Liver (tissue), 9 donors: ENCODE measurements around the gene ACD. TPM values are rescaled to one million over a fixed set of nuclear protein-coding genes. Genes with fewer than 3 reads are reported as not detected.

Experiments used
- DNase-seq: peaks from one replicate; pipeline ENCODE4 v3.0.0-alpha.2; 2017; ENCODE audit warnings: low spot score
- H3K27ac ChIP-seq, 2 donors: one replicate each; pipeline ENCODE4 v1.7.0; 2013; ENCODE audit warnings: inconsistent platforms in 2 of 2, low read length in 2 of 2, control low read depth in 1 of 2, low read depth in 1 of 2, mild to moderate bottlenecking in 1 of 2
- H3K27me3 ChIP-seq, 4 donors: one replicate each; pipeline versions ENCODE4 v1.6.1 to v1.7.0; 2013; ENCODE audit warnings: low read length in 3 of 4, inconsistent platforms in 1 of 4, mild to moderate bottlenecking in 1 of 4, moderate library complexity in 1 of 4; ENCODE audit not compliant: control insufficient read depth in 4 of 4, insufficient read depth in 4 of 4
- H3K36me3 ChIP-seq, 4 donors: one replicate each; pipeline versions ENCODE4 v1.6.1 to v1.7.0; 2013; ENCODE audit warnings: low read length in 3 of 4, mild to moderate bottlenecking in 3 of 4, low read depth in 1 of 4, moderate library complexity in 1 of 4; ENCODE audit not compliant: control insufficient read depth in 4 of 4, insufficient read depth in 3 of 4
- H3K4me1 ChIP-seq, 4 donors: one replicate each; pipeline versions ENCODE4 v1.6.1 to v1.7.0; 2013; ENCODE audit warnings: low read length in 3 of 4, mild to moderate bottlenecking in 3 of 4, moderate library complexity in 1 of 4; ENCODE audit not compliant: control insufficient read depth in 4 of 4, insufficient read depth in 4 of 4
- H3K4me3 ChIP-seq, 3 donors: one replicate each; pipeline versions ENCODE4 v1.6.1 to v1.7.0; 2013; ENCODE audit warnings: low read length in 3 of 3, control low read depth in 1 of 3, low read depth in 1 of 3, mild to moderate bottlenecking in 1 of 3
- H3K9ac ChIP-seq, 2 donors: one replicate each; pipeline ENCODE4 v1.7.0; 2013; ENCODE audit warnings: low read length in 2 of 2, mild to moderate bottlenecking in 2 of 2, moderate library complexity in 2 of 2, control low read depth in 1 of 2, low read depth in 1 of 2
- H3K9me3 ChIP-seq, 4 donors: one replicate each; pipeline versions ENCODE4 v1.6.1 to v1.7.0; 2013; ENCODE audit warnings: low read length in 3 of 4; ENCODE audit not compliant: control insufficient read depth in 4 of 4
- EGR1 ChIP-seq, 2 donors: IDR thresholded peaks; 2 replicates each; pipeline ENCODE4 v1.6.1; 2016 to 2018; ENCODE audit warnings: antibody characterized with exemption in 2 of 2, low read depth in 2 of 2
- FOXA1 ChIP-seq: IDR thresholded peaks from 2 replicates; pipeline ENCODE4 v1.6.1; 2016; ENCODE audit warnings: antibody characterized with exemption
- FOXA2 ChIP-seq: IDR thresholded peaks from 2 replicates; pipeline ENCODE4 v1.6.1; 2016; ENCODE audit warnings: antibody characterized with exemption
- GABPA ChIP-seq, 2 donors: IDR thresholded peaks in 1 of 2; conservative IDR thresholded peaks in 1 of 2; 2 replicates each; pipeline ENCODE4 v1.6.1; 2016; ENCODE audit warnings: antibody characterized with exemption in 2 of 2, mild to moderate bottlenecking in 1 of 2, moderate library complexity in 1 of 2
- HNF4A ChIP-seq, 2 donors: conservative IDR thresholded peaks; 2 replicates each; pipeline ENCODE4 v1.6.1; 2016; ENCODE audit warnings: antibody characterized with exemption in 2 of 2, mild to moderate bottlenecking in 2 of 2
- HNF4G ChIP-seq: IDR thresholded peaks from 2 replicates; pipeline ENCODE4 v1.6.1; 2016; ENCODE audit warnings: antibody characterized with exemption
- JUND ChIP-seq, 2 donors: IDR thresholded peaks; 2 replicates each; pipeline ENCODE4 v1.6.1; 2016; ENCODE audit warnings: antibody characterized with exemption in 2 of 2
- NR2F2 ChIP-seq: IDR thresholded peaks from 2 replicates; pipeline ENCODE4 v1.6.1; 2016; ENCODE audit warnings: antibody characterized with exemption
- RAD21 ChIP-seq, 2 donors: IDR thresholded peaks; 2 replicates each; pipeline ENCODE4 v1.6.1; 2016; ENCODE audit warnings: antibody characterized with exemption in 2 of 2, mild to moderate bottlenecking in 2 of 2
- RXRA ChIP-seq, 2 donors: IDR thresholded peaks; 2 replicates each; pipeline ENCODE4 v1.6.1; 2017 to 2018; ENCODE audit warnings: antibody characterized with exemption in 2 of 2, mild to moderate bottlenecking in 1 of 2
- SP1 ChIP-seq: IDR thresholded peaks from 2 replicates; pipeline ENCODE4 v1.6.1; 2018; ENCODE audit warnings: antibody characterized with exemption, mild to moderate bottlenecking
- TAF1 ChIP-seq: conservative IDR thresholded peaks from 2 replicates; pipeline ENCODE4 v1.6.1; 2016; ENCODE audit warnings: antibody characterized with exemption, mild to moderate bottlenecking
- YY1 ChIP-seq: IDR thresholded peaks from 2 replicates; pipeline ENCODE4 v1.6.1; 2016; ENCODE audit warnings: antibody characterized with exemption, mild to moderate bottlenecking
- WGBS: extraction: QIAGEN DNeasy Blood & Tissue Kit; methylation state at CpG from one replicate; pipeline ENCODE4 v1.1.7; 2013; 5-methylcytosine and 5-hydroxymethylcytosine counted together
- polyA plus RNA-seq, 2 donors: library from polyadenylated mRNA; stranded (reverse) in 1 of 2; unstranded in 1 of 2; fragments of 200-250 nt in 1 of 2; fragments of >200 nt in 1 of 2; fragmentation: Nextera tagmentation in 1 of 2; extraction: Ambion mirVana in 1 of 2; gene quantifications; one replicate each; pipeline versions ENCODE4 v1.2.1 to v1.2.3, GENCODE V29; 2013 to 2015
- total RNA-seq, 2 donors: library from RNA; depleted of rRNA; stranded (reverse); fragments of >200 nt; gene quantifications; one replicate each; pipeline ENCODE4 v1.2.3, GENCODE V29; 2014
- TF ChIP-seq, protein P1 (sequence below): IDR thresholded peaks from 2 replicates; pipeline ENCODE4 v1.6.1; 2016; ENCODE audit warnings: antibody characterized with exemption
- TF ChIP-seq, protein P2 (sequence below): IDR thresholded peaks from 2 replicates; pipeline ENCODE4 v1.6.1; 2016; ENCODE audit warnings: antibody characterized with exemption
- TF ChIP-seq, protein P3 (sequence below): IDR thresholded peaks from 2 replicates; pipeline ENCODE4 v1.6.1; 2016; ENCODE audit warnings: antibody characterized with exemption
- TF ChIP-seq, protein P4 (sequence below): fragments of 150-350 bp; IDR thresholded peaks from 2 replicates; pipeline ENCODE4 v1.5.1; 2017; ENCODE audit warnings: improper control_type of control experiment, low read depth, low read length; ENCODE audit not compliant: missing input control
- TF ChIP-seq, protein P5 (sequence below): IDR thresholded peaks from 2 replicates; pipeline ENCODE4 v1.6.1; 2016; ENCODE audit warnings: antibody characterized with exemption, mild to moderate bottlenecking
- donor health status: healthy.
- donor health status: healthy.
- donor health status: healthy.
- donor health status: healthy.
- donor health status: healthy.

Gene ACD
- total and polyA plus RNA-seq, 4 donors: 4.3 to 5.6 (median 5.1) TPM

DNA sequence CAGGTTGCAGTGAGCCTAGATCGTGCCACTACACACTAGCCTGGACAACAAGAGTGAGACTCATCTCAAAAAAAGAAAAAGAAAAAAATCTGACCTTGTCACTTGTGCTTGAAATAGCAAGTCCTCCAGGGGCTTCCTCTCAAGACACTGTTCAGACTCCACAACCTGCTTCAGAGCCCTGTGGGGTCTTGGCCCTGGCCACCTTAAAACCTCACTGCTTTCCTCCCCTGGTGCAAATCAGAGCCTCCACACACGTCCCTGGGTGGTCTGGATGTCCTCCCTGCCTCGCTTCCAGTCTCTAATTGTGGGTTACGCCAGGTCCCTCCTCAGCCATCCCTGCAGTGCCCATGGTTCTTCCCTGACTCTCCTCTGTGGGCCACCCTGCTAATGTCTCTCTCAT lies 4.7 kb downstream of the ACD start:
- H3K9ac ChIP-seq: no peak overlapping the region
- no peak overlapping the region for H3K4me3 ChIP-seq
- TF ChIP-seq, protein P1, sequence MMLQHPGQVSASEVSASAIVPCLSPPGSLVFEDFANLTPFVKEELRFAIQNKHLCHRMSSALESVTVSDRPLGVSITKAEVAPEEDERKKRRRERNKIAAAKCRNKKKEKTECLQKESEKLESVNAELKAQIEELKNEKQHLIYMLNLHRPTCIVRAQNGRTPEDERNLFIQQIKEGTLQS: no peak
- TF ChIP-seq NR2F2 (no peak), SP1 (no peak), TAF1 (no peak), YY1 (no peak), FOXA1 (no peak), RAD21 (IDR thresholded peaks at IDR 0.05) (no peak), GABPA (IDR thresholded peaks at IDR 0.05 in 1 of 2, conservative IDR thresholded peaks at IDR 0.05 in 1 of 2) (no peak), RXRA (IDR thresholded peaks at IDR 0.05) (no peak), HNF4A (conservative IDR thresholded peaks at IDR 0.05) (no peak), HNF4G (no peak), EGR1 (IDR thresholded peaks at IDR 0.05; ENCODE audit: low read depth in 2 of 2) (no peak), FOXA2 (no peak), JUND (IDR thresholded peaks at IDR 0.05) (no peak)
- TF ChIP-seq, protein P2, sequence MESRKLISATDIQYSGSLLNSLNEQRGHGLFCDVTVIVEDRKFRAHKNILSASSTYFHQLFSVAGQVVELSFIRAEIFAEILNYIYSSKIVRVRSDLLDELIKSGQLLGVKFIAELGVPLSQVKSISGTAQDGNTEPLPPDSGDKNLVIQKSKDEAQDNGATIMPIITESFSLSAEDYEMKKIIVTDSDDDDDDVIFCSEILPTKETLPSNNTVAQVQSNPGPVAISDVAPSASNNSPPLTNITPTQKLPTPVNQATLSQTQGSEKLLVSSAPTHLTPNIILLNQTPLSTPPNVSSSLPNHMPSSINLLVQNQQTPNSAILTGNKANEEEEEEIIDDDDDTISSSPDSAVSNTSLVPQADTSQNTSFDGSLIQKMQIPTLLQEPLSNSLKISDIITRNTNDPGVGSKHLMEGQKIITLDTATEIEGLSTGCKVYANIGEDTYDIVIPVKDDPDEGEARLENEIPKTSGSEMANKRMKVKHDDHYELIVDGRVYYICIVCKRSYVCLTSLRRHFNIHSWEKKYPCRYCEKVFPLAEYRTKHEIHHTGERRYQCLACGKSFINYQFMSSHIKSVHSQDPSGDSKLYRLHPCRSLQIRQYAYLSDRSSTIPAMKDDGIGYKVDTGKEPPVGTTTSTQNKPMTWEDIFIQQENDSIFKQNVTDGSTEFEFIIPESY: no peak
- TF ChIP-seq, protein P3, sequence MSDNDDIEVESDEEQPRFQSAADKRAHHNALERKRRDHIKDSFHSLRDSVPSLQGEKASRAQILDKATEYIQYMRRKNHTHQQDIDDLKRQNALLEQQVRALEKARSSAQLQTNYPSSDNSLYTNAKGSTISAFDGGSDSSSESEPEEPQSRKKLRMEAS: no peak
- TF ChIP-seq, protein P4, sequence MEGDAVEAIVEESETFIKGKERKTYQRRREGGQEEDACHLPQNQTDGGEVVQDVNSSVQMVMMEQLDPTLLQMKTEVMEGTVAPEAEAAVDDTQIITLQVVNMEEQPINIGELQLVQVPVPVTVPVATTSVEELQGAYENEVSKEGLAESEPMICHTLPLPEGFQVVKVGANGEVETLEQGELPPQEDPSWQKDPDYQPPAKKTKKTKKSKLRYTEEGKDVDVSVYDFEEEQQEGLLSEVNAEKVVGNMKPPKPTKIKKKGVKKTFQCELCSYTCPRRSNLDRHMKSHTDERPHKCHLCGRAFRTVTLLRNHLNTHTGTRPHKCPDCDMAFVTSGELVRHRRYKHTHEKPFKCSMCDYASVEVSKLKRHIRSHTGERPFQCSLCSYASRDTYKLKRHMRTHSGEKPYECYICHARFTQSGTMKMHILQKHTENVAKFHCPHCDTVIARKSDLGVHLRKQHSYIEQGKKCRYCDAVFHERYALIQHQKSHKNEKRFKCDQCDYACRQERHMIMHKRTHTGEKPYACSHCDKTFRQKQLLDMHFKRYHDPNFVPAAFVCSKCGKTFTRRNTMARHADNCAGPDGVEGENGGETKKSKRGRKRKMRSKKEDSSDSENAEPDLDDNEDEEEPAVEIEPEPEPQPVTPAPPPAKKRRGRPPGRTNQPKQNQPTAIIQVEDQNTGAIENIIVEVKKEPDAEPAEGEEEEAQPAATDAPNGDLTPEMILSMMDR: no peak
- TF ChIP-seq, protein P5, sequence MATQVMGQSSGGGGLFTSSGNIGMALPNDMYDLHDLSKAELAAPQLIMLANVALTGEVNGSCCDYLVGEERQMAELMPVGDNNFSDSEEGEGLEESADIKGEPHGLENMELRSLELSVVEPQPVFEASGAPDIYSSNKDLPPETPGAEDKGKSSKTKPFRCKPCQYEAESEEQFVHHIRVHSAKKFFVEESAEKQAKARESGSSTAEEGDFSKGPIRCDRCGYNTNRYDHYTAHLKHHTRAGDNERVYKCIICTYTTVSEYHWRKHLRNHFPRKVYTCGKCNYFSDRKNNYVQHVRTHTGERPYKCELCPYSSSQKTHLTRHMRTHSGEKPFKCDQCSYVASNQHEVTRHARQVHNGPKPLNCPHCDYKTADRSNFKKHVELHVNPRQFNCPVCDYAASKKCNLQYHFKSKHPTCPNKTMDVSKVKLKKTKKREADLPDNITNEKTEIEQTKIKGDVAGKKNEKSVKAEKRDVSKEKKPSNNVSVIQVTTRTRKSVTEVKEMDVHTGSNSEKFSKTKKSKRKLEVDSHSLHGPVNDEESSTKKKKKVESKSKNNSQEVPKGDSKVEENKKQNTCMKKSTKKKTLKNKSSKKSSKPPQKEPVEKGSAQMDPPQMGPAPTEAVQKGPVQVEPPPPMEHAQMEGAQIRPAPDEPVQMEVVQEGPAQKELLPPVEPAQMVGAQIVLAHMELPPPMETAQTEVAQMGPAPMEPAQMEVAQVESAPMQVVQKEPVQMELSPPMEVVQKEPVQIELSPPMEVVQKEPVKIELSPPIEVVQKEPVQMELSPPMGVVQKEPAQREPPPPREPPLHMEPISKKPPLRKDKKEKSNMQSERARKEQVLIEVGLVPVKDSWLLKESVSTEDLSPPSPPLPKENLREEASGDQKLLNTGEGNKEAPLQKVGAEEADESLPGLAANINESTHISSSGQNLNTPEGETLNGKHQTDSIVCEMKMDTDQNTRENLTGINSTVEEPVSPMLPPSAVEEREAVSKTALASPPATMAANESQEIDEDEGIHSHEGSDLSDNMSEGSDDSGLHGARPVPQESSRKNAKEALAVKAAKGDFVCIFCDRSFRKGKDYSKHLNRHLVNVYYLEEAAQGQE: no peak
- peaks cover 0 to 1% (median 0%) of the 10 kb centered on the region in 4 donors for H3K36me3 ChIP-seq
- WGBS: 79% methylated on average over 4 of the region's 4 CpGs
- no peak overlapping the region for H3K27ac ChIP-seq
- DNase-seq: no peak
- H3K9me3 ChIP-seq: no peaks in the 10 kb centered on the region
- H3K27me3 ChIP-seq: no peaks in the 10 kb centered on the region
- H3K4me1 ChIP-seq: peaks cover 9 to 27% (median 16%) of the 10 kb centered on the region in 4 donors
